Frontal cortex (tissue), 4 donors: Measurements from ENCODE around the gene RNF166. TPM values are rescaled to one million over a fixed set of nuclear protein-coding genes. Genes with fewer than 3 reads are reported as not detected.
A peak's percentile ranks its signal among the peaks of the same experiment; 100 is the strongest.
"Not testable (repeated sequence)": the region's sequence is repeated elsewhere in the genome, so short reads cannot be mapped to it uniquely, and the experiment has no call there.

Experiments used
- DNase-seq, 2 donors: peaks; one replicate each; pipeline ENCODE4 v3.0.0; 2012; ENCODE audit warnings: low spot score in 2 of 2
- FAIRE-seq: peaks from 2 replicates; lab custom pipeline; 2012; peaks lifted over from hg19 to GRCh38; lab: Jason Lieb, UNC
- total RNA-seq: library from RNA; depleted of rRNA; stranded (reverse); fragments of >200 nt; gene quantifications from one replicate; pipeline ENCODE4 v1.2.3, GENCODE V29; 2014
- donor health status: control.
- donor health status: control.
- donor health status: control.

Gene RNF166
- total RNA-seq, 1 donor from 2014 or later, result 10.2 TPM

DNA sequence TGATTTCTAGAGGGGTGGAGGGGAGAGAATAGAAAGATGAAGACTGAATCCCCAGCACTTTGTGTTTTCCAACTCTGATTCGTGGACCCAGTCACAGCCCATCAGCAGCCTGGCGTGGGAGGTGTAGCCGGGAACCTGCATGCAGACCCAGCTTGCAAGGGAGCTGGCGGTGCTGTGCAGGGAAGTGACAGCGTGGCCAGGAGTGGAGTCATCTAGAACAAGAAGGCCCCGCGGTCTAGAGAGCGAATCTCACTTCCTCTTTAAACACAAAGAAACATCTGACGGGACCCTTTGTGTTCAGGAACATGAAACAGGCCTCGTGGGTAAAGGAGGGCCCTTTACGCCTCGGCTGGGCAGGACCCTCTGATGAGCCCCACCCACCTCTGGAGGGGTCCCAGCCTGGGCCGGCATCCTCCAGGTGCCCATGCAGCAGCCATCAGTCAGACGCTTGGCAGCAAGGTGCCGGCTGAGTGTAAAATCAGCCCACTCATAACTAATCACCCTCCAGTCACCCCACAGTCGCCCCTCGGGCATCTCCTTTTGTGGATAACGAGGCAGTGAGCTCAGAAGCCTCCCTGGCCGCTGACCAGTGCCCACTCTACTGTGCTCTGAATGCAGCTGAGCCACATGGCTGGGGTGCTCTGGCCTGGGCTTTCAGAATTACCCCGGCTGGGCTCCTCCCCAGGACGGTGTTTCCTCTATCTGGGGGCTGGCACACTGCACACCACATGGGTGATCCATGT lies 24.3 kb downstream of the RNF166 start:
- no peak for FAIRE-seq
- DNase-seq, result no peak

DNA sequence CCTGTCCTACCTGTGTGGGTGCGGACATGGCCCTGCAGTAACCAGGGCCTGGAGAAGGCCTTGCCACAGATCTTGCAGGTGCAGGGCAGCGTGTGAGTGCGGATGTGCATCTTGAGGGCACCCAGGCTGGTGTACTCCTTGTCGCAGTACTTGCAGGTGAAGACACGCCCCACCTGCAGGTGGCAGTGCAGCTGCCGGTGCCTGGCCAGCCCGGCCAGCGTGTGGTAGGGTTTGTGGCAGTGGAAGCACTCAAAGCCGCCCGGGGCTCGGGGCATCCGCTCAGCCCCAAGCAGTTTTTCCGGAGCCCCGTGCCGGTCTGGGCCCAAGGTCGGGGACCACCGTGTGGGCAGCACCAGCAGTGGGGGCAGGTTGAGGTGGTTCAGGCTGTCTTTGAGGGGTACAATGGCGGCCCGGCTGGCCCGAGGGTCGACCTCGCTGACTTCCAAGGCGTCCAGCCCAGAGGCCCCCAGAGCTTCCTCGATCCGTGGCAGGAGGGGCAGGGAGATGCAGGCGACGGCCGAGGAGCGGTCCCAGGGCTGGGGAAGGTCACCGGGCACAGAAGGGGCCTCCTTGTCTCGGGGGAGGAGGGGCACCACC lies 25.0 kb downstream of the RNF166 start:
- FAIRE-seq (no peak), DNase-seq (no peak)

DNA sequence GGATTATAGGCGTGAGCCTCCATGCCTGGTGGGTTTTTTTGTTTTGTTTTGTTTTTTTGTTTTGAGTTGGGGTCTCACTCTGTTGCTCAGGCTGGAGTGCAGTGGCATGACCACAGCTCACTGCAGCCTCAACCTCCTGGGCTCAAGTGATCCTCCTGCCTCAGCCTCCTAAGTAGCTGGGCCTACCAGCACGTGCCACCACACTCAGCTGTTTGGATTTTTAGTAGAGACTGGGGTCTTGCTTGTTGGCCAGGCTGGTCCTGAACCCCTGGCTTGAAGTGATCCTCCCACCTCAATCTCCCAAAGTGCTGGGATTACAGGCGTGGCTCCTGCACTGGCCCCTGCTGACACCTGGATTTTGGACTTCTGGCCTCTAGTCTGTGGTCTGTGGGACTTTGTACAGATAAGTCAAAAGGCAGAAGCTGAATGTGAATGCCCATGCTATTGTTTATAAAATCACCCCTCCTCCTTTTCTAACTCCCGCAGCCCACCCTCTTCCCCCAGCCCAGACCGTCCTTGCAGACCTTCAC lies 25.6 kb downstream of the RNF166 start:
- DNase-seq, result no peak
- FAIRE-seq, result no peak

DNA sequence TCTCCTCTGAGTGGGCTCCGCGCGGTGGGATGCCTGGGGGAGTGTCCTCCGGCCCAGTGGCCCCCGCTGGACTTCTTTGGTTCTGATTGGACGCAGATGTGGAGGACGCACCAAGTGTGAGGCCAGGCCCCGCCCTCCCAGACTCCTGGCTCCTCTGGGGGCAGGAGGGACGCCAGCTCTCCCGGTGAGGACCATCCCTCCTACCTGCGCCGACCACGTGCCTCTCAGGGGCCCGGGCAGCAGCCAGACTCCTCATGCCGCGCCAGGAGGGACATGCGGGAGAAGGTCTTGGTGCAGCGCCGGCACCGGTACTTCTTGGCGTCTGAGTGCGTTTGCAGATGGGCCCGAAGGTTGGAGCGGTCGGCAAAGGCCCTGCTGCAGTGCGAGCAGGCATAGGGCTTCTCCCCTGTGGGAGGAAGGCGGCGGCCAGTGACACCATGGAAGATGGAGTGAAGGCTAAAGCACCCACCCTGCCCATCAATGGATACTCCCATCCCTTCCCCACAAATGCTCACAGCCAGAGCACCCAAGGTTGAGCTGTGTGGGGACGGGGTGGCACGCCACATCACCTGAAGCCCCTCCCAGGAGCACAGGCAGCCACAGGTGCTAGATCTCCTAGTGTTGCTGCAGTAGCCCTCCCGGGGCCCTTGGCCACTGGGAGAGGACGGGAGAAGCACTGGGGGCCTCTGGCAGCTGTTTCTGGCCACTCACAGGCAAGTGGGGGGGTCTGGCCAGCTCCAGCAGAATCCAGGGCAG lies 27.8 kb downstream of the RNF166 start:
- FAIRE-seq, result no peak
- no peak for DNase-seq

DNA sequence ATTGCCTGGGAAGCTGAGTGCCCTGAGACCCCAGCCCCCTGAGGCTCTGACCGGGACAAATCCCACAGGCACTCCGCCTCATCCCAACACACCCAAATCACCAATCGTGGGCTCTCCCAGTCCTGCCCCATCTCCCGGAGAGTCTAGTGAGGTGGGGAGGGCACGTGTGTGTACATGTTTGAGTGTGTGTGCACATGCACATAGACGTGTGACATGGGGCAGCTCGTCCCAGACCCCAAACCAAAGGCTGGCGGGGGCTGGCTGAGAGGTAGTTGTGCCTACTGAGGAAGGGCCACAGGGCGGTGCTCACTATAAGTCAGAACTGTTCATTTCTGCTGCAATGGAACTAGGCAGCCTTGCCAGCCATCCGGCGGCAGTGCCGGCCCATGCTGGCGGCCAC lies 28.5 kb downstream of the RNF166 start:
- FAIRE-seq, result no peak
- DNase-seq, result no peak

DNA sequence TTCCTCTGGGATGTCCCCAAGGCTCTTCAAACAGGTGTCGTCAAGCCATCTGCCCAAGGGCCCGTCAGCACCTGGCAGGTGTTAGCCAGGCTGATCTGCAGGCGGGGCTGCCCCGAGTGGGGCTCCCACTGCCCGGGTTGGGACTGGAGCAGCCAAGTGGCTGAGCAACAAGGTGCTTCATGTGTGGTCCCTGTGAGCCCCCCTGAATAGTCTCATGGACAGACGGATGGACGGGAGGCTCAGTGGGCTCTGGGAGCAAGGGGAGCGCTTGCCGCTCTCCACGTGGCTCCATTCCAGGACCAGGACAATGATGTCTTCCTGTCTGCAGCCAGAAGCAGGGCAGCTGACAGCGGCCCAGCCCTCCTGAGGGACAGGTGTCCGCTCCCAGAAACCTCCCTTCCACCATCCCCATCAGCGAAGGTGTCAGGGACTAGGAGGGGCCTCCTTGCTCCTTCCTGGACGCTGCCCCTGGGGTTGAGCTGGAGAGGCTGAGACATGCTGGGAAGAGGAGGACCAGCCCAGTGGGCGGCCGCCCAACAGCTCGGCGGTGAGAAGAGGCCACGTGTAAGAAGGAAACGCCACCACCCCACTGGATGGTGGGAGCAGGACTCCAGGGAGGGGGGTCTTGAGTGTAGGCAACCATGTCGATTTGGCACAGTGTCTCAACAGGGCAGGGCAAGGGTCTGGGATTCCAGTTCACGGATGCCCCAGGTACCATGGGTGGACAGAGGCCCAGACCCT lies 29.5 kb downstream of the RNF166 start:
- no peak for FAIRE-seq

DNA sequence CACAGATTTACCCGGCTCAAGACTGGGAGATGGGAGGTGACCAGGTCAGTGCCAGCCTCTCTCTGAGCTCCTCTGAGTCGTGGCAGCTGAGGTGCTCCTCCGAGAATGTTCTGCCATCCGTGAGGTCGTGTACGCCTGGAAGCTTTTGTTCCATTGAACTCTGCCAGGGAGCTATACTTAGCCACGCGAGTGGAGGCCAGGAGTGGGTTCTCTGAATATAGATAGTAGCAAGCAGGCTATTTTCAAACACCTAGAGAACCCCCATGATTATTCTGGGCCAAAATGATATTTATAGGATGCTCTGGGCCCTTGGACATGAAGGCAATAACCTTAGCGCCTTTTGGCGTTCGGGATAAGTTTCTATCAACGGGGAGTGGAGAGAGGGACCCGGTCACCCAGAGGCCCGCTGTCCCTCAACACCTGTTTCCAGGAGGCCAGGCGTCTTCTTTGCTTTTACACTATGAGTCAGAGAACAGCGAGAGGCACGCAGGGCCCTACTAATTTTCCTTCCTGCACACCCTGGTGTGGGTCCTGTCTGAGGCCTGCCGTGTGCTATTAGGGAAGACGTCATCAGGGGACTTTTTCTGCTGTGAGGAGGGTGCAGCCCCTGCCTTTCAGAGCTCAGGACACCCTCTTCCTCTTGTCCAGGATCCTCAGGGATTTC lies 32.4 kb downstream of the RNF166 start:
- DNase-seq (no peak), FAIRE-seq (no peak)

More for the DNA sequence above, 29.5 kb downstream of the RNF166 start:
- no peak for DNase-seq

DNA sequence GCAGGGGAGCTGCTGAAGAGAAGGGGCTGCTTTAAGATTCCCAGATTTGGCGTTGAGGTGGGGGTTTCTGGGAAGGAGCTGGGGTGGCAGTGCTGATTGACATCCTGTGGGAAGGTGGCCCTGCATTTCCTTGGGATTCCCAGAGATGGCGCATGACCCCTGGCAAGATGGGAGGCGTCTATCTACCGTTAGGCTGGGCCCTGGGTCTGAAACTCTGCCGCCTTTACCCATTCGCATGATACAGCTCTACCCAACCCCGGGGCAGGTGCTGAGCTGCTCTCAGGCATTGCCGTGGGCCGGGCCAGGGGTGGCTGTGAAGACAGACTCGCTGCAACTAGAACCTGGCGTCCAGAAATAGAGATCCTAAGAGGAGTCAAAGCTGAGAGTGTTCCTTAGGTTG lies 33.4 kb downstream of the RNF166 start:
- FAIRE-seq (no peak), DNase-seq (no peak)

DNA sequence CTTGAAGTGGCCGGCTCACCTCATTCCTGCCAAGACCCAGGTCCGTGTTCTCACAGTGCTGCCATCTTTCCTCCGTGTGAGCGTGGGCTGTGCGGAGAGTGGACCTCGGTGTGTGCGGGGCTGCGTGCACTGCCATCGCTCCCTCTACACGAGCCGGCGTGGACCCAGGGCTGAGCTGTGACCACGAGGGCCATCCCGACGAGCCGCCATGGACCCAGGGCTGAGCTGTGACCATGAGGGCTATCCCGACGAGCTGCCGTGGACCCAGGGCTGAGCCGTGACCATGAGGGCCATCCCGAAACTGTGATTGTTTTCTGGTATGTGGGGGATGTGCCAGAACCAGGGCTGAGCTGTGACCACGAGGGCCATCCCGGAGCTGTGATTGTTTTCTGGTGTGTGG lies 34.4 kb downstream of the RNF166 start:
- no peak for FAIRE-seq
- DNase-seq, result no peak

DNA sequence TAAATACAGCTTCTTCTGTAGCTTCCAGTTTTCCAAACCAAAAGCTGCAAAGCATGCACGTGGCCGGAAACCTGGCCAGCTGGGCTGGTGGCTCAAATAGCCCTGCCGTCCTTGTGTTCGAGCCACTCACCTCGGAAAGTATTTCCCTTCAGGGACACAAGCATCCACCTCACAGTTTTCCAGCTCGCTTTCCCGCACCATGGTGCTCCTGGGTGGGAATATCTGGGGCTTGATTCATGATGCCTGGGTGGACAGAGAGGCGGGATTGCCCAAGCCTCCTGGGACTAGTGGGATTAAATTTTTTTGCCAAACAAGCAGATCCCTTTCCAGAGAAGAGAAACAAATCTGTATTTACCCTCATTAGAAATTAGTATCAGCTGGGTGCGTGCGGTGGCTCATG lies 36.2 kb downstream of the RNF166 start:
- DNase-seq (no peak), FAIRE-seq (no peak)

DNA sequence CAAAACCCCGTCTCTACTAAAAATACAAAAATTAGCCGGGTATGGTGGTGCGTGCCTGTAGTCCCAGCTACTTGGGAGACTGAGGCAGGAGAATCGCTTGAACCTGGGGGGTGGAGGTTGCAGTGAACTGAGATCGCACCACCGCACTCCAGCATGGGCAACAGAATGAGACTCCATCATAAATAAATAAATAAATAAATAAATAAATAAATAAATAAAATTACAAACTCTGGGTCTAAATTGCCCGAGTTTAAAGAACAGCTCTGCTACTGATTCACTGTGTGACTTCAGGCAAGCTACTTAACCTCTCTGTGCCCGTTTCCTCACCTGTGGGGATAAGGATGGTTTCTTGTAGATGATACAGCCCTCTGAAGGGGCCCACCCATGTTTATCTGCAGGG lies 36.7 kb downstream of the RNF166 start:
- not testable (repeated sequence) for DNase-seq, FAIRE-seq

DNA sequence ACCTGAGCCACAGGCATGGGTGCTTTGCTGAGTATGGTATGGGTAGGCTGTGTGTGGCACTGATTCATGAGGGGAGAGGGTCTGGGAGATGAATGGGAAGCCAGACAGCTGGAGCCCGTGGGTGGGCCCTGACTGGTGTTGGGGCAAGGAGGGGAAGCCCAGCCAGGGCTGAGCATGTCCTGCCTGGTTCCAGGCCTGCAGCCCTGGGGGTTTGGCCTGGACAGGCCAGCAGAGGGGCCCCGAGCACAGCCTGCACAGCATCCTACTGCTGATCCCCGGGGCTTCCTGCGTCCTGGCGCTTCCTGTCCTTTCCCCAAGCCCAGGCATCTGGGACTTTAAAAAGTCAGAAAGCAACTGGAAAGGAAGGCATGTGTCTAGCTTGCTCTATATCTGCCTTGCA lies 38.7 kb downstream of the RNF166 start:
- DNase-seq (no peak), FAIRE-seq (no peak)

DNA sequence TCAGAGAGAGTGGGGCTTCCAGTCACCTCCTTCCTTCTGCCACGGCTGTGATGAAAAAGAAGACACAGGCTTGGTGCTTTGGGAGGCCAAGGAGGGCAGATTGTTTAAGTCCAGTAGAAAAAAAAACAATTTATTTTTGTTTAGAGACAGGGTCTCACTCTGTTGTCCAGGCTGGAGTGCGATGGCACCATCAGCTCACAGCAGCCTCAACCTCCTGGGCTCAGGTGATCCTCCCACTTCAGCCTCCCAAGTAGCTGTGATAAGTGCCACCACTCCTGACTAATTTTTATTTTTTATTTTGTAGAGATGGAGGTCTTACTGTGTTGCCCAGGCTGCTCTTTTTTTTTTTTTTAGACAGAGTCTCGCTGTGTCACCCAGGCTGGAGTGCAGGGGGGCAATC lies 40.6 kb downstream of the RNF166 start:
- FAIRE-seq (no peak), DNase-seq (no peak)

DNA sequence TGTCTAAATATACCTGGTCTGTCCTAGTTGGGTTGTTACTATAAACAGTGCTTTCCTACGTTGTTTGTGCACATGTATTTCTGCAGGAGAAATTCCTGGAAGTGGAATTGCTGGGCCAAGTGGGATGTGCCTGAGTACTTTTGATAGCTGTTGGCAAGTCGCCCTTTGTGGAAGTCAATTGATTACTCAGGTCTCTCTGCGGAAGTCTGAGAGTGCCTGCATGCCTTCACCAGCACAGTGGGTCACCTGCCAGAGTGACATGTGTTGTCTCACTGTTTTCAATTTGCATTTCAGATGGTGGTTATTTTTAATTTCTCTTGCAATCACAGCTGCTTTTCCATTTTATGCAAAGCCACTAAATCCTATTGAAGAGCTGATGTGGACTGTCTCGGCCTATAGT lies 41.1 kb downstream of the RNF166 start:
- no peak for FAIRE-seq
- DNase-seq, result no peak

DNA sequence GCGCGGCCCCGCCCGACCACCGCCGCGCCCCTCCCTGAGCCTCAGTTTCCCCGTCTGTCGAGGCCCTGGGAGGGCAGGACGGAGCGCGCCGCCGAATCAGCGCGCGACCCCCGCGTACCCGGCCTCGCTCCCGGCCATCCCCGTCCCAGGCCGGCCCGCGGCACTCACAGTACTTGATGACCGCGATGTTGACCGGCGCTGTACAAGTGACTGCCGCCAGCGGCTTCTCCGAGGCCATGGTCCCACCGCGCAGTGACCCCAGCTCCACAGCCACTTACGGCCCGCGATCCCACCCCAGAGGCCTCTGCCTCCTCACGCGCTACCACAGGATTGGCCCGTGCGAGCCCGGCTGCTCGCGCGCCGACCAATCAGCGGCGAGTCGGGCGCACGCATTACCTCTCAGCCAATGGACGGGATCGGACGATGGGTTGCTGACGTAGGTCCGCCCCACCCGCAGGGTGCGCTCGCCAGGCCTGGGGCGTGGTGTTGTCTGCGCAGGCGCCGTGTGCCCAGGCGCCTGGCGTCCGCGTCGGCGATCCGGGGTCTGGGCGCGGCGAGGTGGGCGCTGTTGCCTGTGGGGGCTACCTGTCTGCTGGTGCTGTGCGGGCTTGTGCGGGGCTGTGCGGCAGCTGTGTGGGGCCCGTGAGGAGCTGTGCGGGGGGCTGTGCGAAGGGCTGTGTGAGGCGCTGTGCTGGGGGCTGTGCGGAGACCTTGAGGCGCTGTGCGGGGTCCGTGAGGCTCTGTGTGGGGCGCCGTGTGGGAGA lies 43.2 kb downstream of the RNF166 start, which contains the start of gene MVD:
TSS of gene MVD (minus strand) at position 249 of the 764 bp plus-strand sequence. CDS start at position 238, 11 bp downstream.
- peak; percentile 44 for FAIRE-seq
- peak; percentile 100 for DNase-seq

DNA sequence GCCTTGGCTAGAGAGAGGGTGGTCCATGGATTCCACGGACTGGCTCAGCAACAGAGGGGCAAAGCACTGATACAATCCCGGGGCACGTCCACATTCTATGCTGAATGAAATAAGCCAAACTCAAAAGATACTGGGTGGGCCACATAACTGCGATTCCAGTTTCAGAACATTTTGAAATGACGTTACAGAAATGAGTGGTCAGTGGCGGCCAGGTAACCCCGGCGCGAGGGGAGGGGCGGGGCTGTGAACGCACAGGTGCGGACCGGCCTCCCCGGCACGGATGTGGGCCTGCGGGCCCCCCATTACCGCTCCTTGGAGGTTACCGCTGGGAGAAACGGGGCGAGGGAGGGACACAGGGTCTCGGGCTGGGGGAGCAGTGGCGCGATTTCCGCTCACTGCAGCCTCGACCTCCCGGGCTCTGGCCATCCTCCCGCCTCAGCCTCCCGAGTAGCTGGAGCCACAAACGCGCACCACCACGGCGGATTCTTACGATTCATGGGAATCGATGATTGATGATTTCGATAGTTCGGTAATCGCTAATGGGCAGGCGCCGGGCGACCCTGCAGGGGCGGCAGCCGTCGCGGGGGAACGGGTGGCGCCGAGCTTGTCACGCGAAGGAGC lies 43.9 kb downstream of the RNF166 start:
- FAIRE-seq (no peak), DNase-seq (no peak)

DNA sequence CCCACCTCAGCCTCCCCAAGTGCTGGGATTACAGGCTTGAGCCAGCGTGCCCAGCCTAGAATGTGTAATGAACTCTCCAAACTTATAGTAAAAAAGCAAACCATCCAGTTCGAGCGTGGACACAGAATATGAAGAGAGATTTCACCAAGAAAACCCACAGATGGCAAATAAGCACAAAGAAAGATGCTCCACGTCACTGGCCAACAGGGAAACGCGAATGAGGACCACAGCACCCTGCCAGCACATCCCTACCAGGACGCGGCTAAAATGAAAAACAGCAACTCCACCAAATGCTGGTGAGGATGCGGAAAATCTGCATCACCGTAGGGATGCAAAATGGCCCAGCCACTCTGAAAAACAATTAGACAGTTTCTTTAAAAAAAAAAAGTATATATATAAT lies 44.7 kb downstream of the RNF166 start:
- no peak for FAIRE-seq
- DNase-seq, result no peak

DNA sequence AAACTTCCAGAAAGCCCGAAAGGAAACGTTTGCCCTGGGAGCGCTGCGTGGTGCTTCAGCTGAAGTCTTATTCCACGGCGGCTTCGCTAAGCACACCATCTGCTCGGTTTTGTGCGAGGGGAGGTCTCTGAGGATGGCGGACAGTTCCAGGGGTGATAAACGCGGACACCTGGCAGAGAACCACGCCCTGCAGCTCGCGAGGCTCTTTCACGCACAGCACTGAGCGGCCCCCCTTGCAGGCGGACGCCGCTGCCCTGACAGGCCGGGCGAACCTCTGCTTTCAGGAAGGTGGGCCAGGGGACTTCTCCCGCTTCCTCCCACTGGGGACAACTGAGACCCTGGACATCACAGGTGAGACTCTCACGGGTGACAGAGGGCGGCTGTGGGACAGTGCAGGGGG lies 47.0 kb downstream of the RNF166 start:
- FAIRE-seq, result no peak
- no peak for DNase-seq
